Left lung (tissue), 10 donors: ENCODE results near the gene RAPGEF1. TPM values are rescaled to one million over a fixed set of nuclear protein-coding genes. Genes with fewer than 3 reads are reported as not detected.

Source experiments
- ATAC-seq: fragments of 200-7000 bp; cut with Tn5 transposase; one replicate; pipeline ENCODE4 v1.9.1; 2020; ENCODE audit warnings: moderate library complexity
- DNase-seq, 4 donors: peaks; one replicate each; pipeline ENCODE4 v3.0.0-alpha.2; 2013 to 2020
- H3K27ac ChIP-seq, 2 donors: fragments of 200-600 bp; sonication (generic) in 1 of 2; one replicate each; pipeline versions ENCODE4 v1.5.0 to v1.8.0; 2020 to 2021
- H3K27me3 ChIP-seq, 2 donors: fragments of 200-600 bp; sonication (generic) in 1 of 2; one replicate each; pipeline versions ENCODE4 v1.5.0 to v1.8.0; 2020 to 2021
- H3K36me3 ChIP-seq, 2 donors: fragments of 200-600 bp; sonication (generic) in 1 of 2; one replicate each; pipeline versions ENCODE4 v1.5.0 to v1.8.0; 2020 to 2021
- H3K4me1 ChIP-seq, 2 donors: fragments of 200-600 bp; one replicate each; pipeline ENCODE4 v1.8.0; 2021
- H3K4me3 ChIP-seq, 2 donors: fragments of 200-600 bp; sonication (generic) in 1 of 2; one replicate each; pipeline versions ENCODE4 v1.5.0 to v1.8.0; 2020 to 2021; ENCODE audit warnings: mild to moderate bottlenecking in 1 of 2
- H3K9me3 ChIP-seq, 2 donors: fragments of 200-600 bp; sonication (generic) in 1 of 2; one replicate each; pipeline versions ENCODE4 v1.5.0 to v1.8.0; 2020 to 2021
- intact Hi-C, 2 donors: fragments of 100-400 bp; cut with DNase I; formaldehyde crosslinking; loops; one replicate each; pipeline versions ENCODE4 v1.11.2 to v1.14.2; 2022
- polyA plus RNA-seq, 6 donors: library from polyadenylated mRNA; unstranded; fragments of 120-200 nt; gene quantifications; one replicate each; pipeline ENCODE4 v1.2.1, GENCODE V29; 2013; ENCODE audit not compliant: insufficient read length in 6 of 6
- total RNA-seq, 2 donors: library from RNA; stranded (reverse); fragmentation: NEBNext Ultra II Directional; extraction: Animal tissue kit (Norgen Biotek cat#: 25700); gene quantifications; one replicate each; pipeline ENCODE4 v1.2.1, GENCODE V29; 2021
- TF ChIP-seq, protein P1 (sequence below), 2 donors: fragments of 200-600 bp; sonication (generic) in 1 of 2; IDR thresholded peaks; one replicate each; pipeline versions ENCODE4 v1.5.0 to v1.8.0; 2021; ENCODE audit warnings: antibody characterized with exemption in 2 of 2
- donor health status: DM: no; HTN: yes; CAD: no.
- donor health status: DM: no; HTN: no; CAD: no.

Gene RAPGEF1
- total and polyA plus RNA-seq, 8 donors: 37.5 to 112 (median 45.6) TPM

DNA sequence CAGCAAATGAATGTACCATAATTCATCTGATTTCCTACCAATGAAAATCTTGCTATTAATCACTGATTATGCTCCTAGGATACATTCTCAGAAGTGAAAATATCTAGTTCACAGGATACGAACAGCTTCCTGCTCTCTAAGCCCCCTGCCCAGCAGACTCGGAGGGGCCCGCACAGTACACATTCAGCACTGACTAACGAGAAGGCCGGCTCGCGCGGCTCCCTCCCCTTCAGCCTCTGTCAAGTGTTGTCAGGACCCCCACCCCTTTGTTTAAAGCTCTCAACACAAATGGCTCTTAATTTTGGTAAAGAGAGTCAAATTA lies 112.6 kb downstream of the RAPGEF1 start:
- H3K4me1 ChIP-seq: peaks cover 0 to 89% of the 10 kb centered on the region in 2 donors
- H3K9me3 ChIP-seq: no peaks in the 10 kb centered on the region
- H3K36me3 ChIP-seq: peaks cover 0 to 69% of the 10 kb centered on the region in 2 donors
- DNase-seq (no peak), ATAC-seq (no peak)
- peak overlapping the region; percentile 69 to 91 for H3K27ac ChIP-seq
- no peak overlapping the region for H3K4me3 ChIP-seq
- intact Hi-C loops: no loop called here
- no peaks in the 10 kb centered on the region for H3K27me3 ChIP-seq
- TF ChIP-seq, protein P1, sequence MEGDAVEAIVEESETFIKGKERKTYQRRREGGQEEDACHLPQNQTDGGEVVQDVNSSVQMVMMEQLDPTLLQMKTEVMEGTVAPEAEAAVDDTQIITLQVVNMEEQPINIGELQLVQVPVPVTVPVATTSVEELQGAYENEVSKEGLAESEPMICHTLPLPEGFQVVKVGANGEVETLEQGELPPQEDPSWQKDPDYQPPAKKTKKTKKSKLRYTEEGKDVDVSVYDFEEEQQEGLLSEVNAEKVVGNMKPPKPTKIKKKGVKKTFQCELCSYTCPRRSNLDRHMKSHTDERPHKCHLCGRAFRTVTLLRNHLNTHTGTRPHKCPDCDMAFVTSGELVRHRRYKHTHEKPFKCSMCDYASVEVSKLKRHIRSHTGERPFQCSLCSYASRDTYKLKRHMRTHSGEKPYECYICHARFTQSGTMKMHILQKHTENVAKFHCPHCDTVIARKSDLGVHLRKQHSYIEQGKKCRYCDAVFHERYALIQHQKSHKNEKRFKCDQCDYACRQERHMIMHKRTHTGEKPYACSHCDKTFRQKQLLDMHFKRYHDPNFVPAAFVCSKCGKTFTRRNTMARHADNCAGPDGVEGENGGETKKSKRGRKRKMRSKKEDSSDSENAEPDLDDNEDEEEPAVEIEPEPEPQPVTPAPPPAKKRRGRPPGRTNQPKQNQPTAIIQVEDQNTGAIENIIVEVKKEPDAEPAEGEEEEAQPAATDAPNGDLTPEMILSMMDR (IDR thresholded peaks at IDR 0.05): no peak

DNA sequence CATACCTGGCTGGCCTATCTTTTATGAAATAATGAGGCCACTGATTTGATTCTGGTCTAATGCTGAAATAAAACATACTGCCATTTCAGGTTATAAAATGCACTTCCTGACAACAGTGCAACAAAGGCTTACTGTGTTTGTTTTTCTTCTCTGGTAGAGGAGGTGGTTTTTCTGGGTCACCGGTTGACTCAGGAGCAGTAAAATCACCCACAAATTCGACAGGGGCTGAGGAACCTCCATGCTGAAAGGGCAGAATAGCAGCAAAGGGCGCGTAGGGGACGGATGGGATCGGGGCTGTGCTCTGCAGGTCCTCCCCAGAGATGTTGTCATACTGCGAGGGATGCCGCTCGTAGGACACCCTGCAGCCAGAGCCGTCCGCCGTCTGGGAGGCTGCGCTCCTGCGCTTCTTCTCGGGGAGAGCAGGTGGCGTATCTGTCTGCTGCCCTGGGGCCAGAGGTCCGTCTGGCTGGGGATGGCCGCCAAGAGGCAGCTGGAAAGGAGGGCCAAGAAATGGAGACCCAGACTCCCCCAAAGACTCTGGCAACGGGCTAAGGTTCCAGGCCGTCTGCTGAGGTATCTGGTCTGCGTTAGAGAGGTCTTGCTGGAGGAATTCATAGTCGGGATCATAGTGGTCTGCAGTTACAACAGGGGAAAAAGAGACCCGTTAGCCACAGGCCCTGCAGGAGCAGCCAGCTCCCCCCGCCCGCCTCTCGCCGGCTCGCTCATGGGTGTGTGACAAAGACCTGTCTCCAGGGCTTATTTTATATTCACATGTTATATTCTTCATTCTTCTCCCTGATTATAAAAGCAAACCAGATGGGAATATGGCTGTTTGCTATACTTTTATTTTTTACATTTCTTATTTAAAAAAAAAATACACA lies 113.8 kb downstream of the RAPGEF1 start:
- intact Hi-C loops: no loop called here
- TF ChIP-seq, protein P1 (IDR thresholded peaks at IDR 0.05): no peak

DNA sequence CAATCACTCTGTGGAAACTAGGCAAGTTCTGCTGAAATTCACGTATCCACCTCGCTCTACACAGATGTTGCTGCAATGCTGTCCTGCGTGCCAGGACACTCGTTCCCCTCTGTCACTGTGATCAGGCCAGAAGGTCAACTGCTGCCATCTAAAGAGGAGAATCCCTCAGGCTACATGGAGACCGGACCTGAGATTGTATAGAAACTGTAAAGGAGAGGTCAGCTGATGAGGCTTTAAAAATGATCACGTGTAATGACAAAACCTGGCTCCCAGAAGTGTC lies 114.4 kb downstream of the RAPGEF1 start:
- TF ChIP-seq, protein P1 (IDR thresholded peaks at IDR 0.05): no peak
- Histone ChIP-seq H3K4me1 (peaks cover 0 to 95% of the 10 kb centered on the region in 2 donors), H3K36me3 (peaks cover 0 to 88% of the 10 kb centered on the region in 2 donors), H3K4me3 (no peak overlapping the region), H3K9me3 (no peaks in the 10 kb centered on the region), H3K27me3 (no peaks in the 10 kb centered on the region), H3K27ac (no peak overlapping the region)
- ATAC-seq (no peak), DNase-seq (no peak)
- intact Hi-C loops: no loop called here

More for the DNA sequence above, 113.8 kb downstream of the RAPGEF1 start:
- Histone ChIP-seq H3K4me1 (peaks cover 0 to 95% of the 10 kb centered on the region in 2 donors), H3K9me3 (no peaks in the 10 kb centered on the region), H3K27me3 (no peaks in the 10 kb centered on the region), H3K27ac (no peak overlapping the region), H3K36me3 (peaks cover 0 to 82% of the 10 kb centered on the region in 2 donors), H3K4me3 (no peak overlapping the region)
- ATAC-seq (no peak), DNase-seq (no peak)

DNA sequence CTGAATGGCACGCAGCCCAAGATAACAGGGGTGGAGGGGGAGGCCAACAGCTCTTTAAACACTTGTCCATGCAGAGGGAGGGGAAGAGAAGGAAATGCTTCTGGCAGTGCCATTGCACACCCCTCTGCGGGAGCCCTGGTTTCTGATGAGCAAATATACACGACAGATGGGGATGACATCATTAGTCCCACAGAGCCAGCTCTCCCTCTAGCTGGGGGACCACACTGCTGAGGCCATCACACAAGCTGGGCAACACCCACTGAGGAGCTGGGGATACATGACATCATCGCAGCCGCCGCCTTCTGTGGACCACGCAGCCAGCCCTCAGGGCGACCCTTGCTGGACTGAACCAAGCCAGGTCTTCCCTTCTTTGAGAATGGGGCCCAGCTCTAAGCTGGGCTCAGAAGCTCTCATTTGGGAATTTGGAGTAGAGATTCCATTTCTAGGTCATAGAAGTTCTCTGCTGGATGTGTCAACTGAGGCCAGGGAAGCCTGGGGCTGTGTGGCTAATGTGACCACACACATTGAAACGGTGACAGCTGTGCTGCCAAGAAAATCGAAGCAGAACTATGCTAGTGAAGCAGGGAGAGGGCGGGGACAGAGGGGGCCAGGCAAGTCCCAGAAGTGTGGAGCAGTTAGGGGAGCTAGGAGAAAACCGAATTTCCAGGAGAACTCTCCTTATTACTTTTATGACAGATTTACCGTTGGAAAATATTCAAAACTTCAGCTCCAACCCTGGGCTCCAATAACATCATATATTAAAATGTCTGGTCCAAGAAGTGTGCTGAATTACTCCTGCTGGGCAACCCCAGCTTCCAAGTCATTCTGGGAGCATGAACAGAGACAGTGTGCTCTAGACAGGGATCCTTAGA lies 115.0 kb downstream of the RAPGEF1 start:
- H3K36me3 ChIP-seq: peaks cover 0 to 88% of the 10 kb centered on the region in 2 donors
- H3K27ac ChIP-seq: peak overlapping the region; percentile 19 to 67
- TF ChIP-seq, protein P1 (IDR thresholded peaks at IDR 0.05): no peak
- DNase-seq (no peak), ATAC-seq (no peak)
- no peak overlapping the region for H3K4me3 ChIP-seq
- no peaks in the 10 kb centered on the region for H3K27me3 ChIP-seq
- H3K9me3 ChIP-seq: no peaks in the 10 kb centered on the region
- H3K4me1 ChIP-seq: peaks cover 0 to 89% of the 10 kb centered on the region in 2 donors
- intact Hi-C loops: no loop called here
